ENCODE measurements around the gene FADS2. TPM values are rescaled to one million over a fixed set of nuclear protein-coding genes. Genes with fewer than 3 reads are reported as not detected.

Gene FADS2
- polyA plus RNA-seq, 1 donor (not counting 4 experiments of a cell fraction or from before 2014, with no cell fraction given), result 196 TPM

DNA sequence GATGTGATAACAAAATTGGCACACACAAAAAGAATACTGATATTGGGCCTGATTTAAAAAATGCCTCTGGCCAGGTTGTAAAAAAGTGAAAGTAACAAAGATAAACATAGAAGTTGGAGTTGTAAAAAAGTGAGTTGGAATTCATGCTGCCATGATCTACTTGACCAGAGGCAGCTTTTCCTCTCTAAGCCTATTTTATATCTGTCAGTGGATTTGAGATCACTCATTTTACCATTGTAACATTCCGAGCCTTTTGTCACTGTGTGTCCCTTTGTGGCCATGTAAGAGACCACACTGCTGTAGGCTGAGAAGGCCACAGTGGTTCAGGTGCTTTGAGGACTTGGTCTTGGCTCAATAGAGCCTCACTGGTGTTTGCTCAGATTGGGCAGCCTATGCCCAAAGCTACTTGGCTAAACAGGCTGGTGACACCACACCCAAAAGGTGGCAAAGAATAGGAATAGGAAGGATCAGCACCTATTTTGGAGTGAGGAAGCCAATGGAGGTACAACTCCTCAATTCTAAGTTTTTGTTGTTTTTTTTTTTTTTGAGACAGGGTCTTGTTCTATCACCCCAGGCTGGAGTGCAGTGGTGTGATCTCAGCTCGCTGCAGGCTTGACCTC, 28.3 kb upstream of the FADS2 start:
- no peak overlapping the region for H3K4me2 ChIP-seq (ENCODE audit: control insufficient read depth, extremely low read depth, insufficient read depth, low read depth, low read length)
- H3K4me3 ChIP-seq (ENCODE audit: control insufficient read depth in 2 of 3, extremely low read depth in 1 of 3, insufficient read depth in 2 of 3, low read depth in 1 of 3, low read length in 3 of 3), result no peak overlapping the region
- dilution Hi-C loops (cut with MboI; ENCODE audit: extremely low pct_ligation_motif_present, low sequenced_read_pairs), result no loop called here
- FAIRE-seq (no peak), DNase-seq (ENCODE audit: low read depth, low spot score) (no peak)
- H3K36me3 ChIP-seq (ENCODE audit: control insufficient read depth in 2 of 2, extremely low read depth in 1 of 2, insufficient read depth in 2 of 2, low read length in 2 of 2), result peaks cover 11 to 21% of the 10 kb centered on the region in 2 experiments
- H3K9ac ChIP-seq (ENCODE audit: control insufficient read depth, extremely low read depth, insufficient read depth, low read length), result no peak overlapping the region
- no peaks in the 10 kb centered on the region for H3K9me3 ChIP-seq (ENCODE audit: control insufficient read depth, low read depth, low read length)
- H3K27ac ChIP-seq (ENCODE audit: control insufficient read depth, insufficient read depth, low read length), result no peak overlapping the region
- no peaks in the 10 kb centered on the region for H4K20me1 ChIP-seq (ENCODE audit: control insufficient read depth, extremely low read depth, insufficient read depth, low read length)
- H3K79me2 ChIP-seq (ENCODE audit: control insufficient read depth, insufficient read depth, low read length), result peaks cover 24% of the 10 kb centered on the region
- TF ChIP-seq, protein P1, sequence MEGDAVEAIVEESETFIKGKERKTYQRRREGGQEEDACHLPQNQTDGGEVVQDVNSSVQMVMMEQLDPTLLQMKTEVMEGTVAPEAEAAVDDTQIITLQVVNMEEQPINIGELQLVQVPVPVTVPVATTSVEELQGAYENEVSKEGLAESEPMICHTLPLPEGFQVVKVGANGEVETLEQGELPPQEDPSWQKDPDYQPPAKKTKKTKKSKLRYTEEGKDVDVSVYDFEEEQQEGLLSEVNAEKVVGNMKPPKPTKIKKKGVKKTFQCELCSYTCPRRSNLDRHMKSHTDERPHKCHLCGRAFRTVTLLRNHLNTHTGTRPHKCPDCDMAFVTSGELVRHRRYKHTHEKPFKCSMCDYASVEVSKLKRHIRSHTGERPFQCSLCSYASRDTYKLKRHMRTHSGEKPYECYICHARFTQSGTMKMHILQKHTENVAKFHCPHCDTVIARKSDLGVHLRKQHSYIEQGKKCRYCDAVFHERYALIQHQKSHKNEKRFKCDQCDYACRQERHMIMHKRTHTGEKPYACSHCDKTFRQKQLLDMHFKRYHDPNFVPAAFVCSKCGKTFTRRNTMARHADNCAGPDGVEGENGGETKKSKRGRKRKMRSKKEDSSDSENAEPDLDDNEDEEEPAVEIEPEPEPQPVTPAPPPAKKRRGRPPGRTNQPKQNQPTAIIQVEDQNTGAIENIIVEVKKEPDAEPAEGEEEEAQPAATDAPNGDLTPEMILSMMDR (optimal IDR thresholded peaks at IDR 0.05 in 1 of 3, IDR thresholded peaks at IDR 0.05 in 1 of 3, conservative IDR thresholded peaks at IDR 0.05 in 1 of 3; ENCODE audit: extremely low read depth in 1 of 3, insufficient read depth in 2 of 3, low read length in 3 of 3), result no peak
- TF ChIP-seq EZH2 (IDR thresholded peaks at IDR 0.05; ENCODE audit: low read length), result no peak
- peaks cover 3% of the 10 kb centered on the region for H3K9me1 ChIP-seq (ENCODE audit: control insufficient read depth, extremely low read depth, insufficient read depth, low read length)
- no peak overlapping the region for H2AFZ ChIP-seq (ENCODE audit: control insufficient read depth, low read length)
- H3K27me3 ChIP-seq (ENCODE audit: control insufficient read depth, extremely low read depth, insufficient read depth, low read length), result no peaks in the 10 kb centered on the region
- H3K4me1 ChIP-seq (ENCODE audit: control insufficient read depth, extremely low read depth, insufficient read depth, low read length), result no peaks in the 10 kb centered on the region

- Histone ChIP-seq H4K20me1 (ENCODE audit: control insufficient read depth, extremely low read depth, insufficient read depth, low read length) (no peaks in the 10 kb centered on the region), H3K9me3 (ENCODE audit: control insufficient read depth, low read depth, low read length) (no peaks in the 10 kb centered on the region), H2AFZ (ENCODE audit: control insufficient read depth, low read length) (no peak overlapping the region), H3K9me1 (ENCODE audit: control insufficient read depth, extremely low read depth, insufficient read depth, low read length) (peaks cover 3% of the 10 kb centered on the region), H3K27me3 (ENCODE audit: control insufficient read depth, extremely low read depth, insufficient read depth, low read length) (no peaks in the 10 kb centered on the region), H3K9ac (ENCODE audit: control insufficient read depth, extremely low read depth, insufficient read depth, low read length) (no peak overlapping the region), H3K4me2 (ENCODE audit: control insufficient read depth, extremely low read depth, insufficient read depth, low read depth, low read length) (no peak overlapping the region), H3K4me1 (ENCODE audit: control insufficient read depth, extremely low read depth, insufficient read depth, low read length) (no peaks in the 10 kb centered on the region), H3K36me3 (ENCODE audit: control insufficient read depth in 2 of 2, extremely low read depth in 1 of 2, insufficient read depth in 2 of 2, low read length in 2 of 2) (peaks cover 12 to 21% of the 10 kb centered on the region in 2 experiments), H3K4me3 (ENCODE audit: control insufficient read depth in 2 of 3, extremely low read depth in 1 of 3, insufficient read depth in 2 of 3, low read depth in 1 of 3, low read length in 3 of 3) (no peak overlapping the region), H3K79me2 (ENCODE audit: control insufficient read depth, insufficient read depth, low read length) (peaks cover 15% of the 10 kb centered on the region), H3K27ac (ENCODE audit: control insufficient read depth, insufficient read depth, low read length) (no peak overlapping the region)
- no peak for TF ChIP-seq EZH2 (IDR thresholded peaks at IDR 0.05; ENCODE audit: low read length)
- TF ChIP-seq, protein P1 (optimal IDR thresholded peaks at IDR 0.05 in 1 of 3, IDR thresholded peaks at IDR 0.05 in 1 of 3, conservative IDR thresholded peaks at IDR 0.05 in 1 of 3; ENCODE audit: extremely low read depth in 1 of 3, insufficient read depth in 2 of 3, low read length in 3 of 3), result no peak
- FAIRE-seq (no peak), DNase-seq (ENCODE audit: low read depth, low spot score) (no peak)
- dilution Hi-C loops (cut with MboI; ENCODE audit: extremely low pct_ligation_motif_present, low sequenced_read_pairs), result no loop called here
These were observed 27.5 kb upstream of the FADS2 start for GRCh38 chr11:61800331-61801281.
